Esophagus squamous epithelium (tissue), 4 donors: Measurements from ENCODE around the gene MAP2K6.

Source experiments
- POLR2A ChIP-seq, 4 donors: fragments of 450-650 bp; IDR thresholded peaks; one replicate each; pipeline ENCODE4 v1.6.1; 2017; ENCODE audit warnings: antibody characterized with exemption in 4 of 4, mild to moderate bottlenecking in 4 of 4, moderate library complexity in 3 of 4
- TF ChIP-seq, protein P1 (sequence below), 6 experiments: fragments of 450-650 bp in 4 of 6; fragments of 200-600 bp in 2 of 6; sonication (generic) in 2 of 6; IDR thresholded peaks; one replicate each; pipeline ENCODE4 v1.5.1; 2016 to 2019; ENCODE audit warnings: antibody characterized with exemption in 6 of 6, mild to moderate bottlenecking in 4 of 6, moderate library complexity in 4 of 6

- TF ChIP-seq, protein P1, sequence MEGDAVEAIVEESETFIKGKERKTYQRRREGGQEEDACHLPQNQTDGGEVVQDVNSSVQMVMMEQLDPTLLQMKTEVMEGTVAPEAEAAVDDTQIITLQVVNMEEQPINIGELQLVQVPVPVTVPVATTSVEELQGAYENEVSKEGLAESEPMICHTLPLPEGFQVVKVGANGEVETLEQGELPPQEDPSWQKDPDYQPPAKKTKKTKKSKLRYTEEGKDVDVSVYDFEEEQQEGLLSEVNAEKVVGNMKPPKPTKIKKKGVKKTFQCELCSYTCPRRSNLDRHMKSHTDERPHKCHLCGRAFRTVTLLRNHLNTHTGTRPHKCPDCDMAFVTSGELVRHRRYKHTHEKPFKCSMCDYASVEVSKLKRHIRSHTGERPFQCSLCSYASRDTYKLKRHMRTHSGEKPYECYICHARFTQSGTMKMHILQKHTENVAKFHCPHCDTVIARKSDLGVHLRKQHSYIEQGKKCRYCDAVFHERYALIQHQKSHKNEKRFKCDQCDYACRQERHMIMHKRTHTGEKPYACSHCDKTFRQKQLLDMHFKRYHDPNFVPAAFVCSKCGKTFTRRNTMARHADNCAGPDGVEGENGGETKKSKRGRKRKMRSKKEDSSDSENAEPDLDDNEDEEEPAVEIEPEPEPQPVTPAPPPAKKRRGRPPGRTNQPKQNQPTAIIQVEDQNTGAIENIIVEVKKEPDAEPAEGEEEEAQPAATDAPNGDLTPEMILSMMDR (IDR thresholded peaks at IDR 0.05): no peak
- TF ChIP-seq POLR2A (IDR thresholded peaks at IDR 0.05): no peak
Observed at GRCh38 chr17:69388822-69389442, 25.6 kb upstream of the MAP2K6 start.
